ENCODE measurements around the gene PHLDB2.
"Not testable (repeated sequence)": the region's sequence is repeated elsewhere in the genome, so short reads cannot be mapped to it uniquely, and the experiment has no call there.

DNA sequence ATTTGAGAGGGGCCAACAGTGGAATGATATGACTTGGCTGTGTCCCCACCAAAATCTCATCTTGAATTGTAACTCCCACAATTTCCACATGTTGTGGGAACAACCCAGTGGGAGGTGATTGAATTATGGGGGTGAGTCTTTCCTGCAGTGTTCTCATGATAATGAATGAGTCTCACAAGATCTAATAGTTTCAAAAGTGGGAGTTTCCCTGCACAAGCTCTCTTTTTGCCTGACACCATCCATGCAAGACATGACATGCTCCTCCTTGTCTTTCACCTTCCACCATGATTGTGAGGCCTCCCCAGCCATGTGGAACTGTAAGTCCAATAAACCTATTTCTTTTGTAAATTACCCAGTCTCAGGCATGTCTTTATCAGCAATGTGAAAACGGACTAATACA, 42.3 kb upstream of the PHLDB2 start:
- TF ChIP-seq, protein P1, sequence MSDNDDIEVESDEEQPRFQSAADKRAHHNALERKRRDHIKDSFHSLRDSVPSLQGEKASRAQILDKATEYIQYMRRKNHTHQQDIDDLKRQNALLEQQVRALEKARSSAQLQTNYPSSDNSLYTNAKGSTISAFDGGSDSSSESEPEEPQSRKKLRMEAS (IDR thresholded peaks at IDR 0.05) = not testable (repeated sequence)
- TF ChIP-seq, protein P2, sequence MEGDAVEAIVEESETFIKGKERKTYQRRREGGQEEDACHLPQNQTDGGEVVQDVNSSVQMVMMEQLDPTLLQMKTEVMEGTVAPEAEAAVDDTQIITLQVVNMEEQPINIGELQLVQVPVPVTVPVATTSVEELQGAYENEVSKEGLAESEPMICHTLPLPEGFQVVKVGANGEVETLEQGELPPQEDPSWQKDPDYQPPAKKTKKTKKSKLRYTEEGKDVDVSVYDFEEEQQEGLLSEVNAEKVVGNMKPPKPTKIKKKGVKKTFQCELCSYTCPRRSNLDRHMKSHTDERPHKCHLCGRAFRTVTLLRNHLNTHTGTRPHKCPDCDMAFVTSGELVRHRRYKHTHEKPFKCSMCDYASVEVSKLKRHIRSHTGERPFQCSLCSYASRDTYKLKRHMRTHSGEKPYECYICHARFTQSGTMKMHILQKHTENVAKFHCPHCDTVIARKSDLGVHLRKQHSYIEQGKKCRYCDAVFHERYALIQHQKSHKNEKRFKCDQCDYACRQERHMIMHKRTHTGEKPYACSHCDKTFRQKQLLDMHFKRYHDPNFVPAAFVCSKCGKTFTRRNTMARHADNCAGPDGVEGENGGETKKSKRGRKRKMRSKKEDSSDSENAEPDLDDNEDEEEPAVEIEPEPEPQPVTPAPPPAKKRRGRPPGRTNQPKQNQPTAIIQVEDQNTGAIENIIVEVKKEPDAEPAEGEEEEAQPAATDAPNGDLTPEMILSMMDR (IDR thresholded peaks at IDR 0.05 in 2 of 3, conservative IDR thresholded peaks at IDR 0.05 in 1 of 3; ENCODE audit: borderline replicate concordance in 1 of 3, insufficient read depth in 1 of 3, low read depth in 2 of 3, low read length in 2 of 3) = not testable (repeated sequence)
- not testable (repeated sequence) for TF ChIP-seq EZH2phosphoT487 (IDR thresholded peaks at IDR 0.05; ENCODE audit: borderline replicate concordance); EZH2 (IDR thresholded peaks at IDR 0.05); RAD21 (IDR thresholded peaks at IDR 0.05; ENCODE audit: low read depth); POLR2A (IDR thresholded peaks at IDR 0.05; ENCODE audit: borderline replicate concordance, extremely low read depth, insufficient read depth, insufficient read length); ZNF274 (IDR thresholded peaks at IDR 0.05; ENCODE audit: low read depth, low read length); POLR2AphosphoS5 (IDR thresholded peaks at IDR 0.05; ENCODE audit: low read depth, low read length)
- TF ChIP-seq, protein P3, sequence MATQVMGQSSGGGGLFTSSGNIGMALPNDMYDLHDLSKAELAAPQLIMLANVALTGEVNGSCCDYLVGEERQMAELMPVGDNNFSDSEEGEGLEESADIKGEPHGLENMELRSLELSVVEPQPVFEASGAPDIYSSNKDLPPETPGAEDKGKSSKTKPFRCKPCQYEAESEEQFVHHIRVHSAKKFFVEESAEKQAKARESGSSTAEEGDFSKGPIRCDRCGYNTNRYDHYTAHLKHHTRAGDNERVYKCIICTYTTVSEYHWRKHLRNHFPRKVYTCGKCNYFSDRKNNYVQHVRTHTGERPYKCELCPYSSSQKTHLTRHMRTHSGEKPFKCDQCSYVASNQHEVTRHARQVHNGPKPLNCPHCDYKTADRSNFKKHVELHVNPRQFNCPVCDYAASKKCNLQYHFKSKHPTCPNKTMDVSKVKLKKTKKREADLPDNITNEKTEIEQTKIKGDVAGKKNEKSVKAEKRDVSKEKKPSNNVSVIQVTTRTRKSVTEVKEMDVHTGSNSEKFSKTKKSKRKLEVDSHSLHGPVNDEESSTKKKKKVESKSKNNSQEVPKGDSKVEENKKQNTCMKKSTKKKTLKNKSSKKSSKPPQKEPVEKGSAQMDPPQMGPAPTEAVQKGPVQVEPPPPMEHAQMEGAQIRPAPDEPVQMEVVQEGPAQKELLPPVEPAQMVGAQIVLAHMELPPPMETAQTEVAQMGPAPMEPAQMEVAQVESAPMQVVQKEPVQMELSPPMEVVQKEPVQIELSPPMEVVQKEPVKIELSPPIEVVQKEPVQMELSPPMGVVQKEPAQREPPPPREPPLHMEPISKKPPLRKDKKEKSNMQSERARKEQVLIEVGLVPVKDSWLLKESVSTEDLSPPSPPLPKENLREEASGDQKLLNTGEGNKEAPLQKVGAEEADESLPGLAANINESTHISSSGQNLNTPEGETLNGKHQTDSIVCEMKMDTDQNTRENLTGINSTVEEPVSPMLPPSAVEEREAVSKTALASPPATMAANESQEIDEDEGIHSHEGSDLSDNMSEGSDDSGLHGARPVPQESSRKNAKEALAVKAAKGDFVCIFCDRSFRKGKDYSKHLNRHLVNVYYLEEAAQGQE (IDR thresholded peaks at IDR 0.05; ENCODE audit: low read depth) = not testable (repeated sequence)
- TF ChIP-seq, protein P4, sequence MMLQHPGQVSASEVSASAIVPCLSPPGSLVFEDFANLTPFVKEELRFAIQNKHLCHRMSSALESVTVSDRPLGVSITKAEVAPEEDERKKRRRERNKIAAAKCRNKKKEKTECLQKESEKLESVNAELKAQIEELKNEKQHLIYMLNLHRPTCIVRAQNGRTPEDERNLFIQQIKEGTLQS (IDR thresholded peaks at IDR 0.05) = not testable (repeated sequence)
